ENCODE measurements around the gene TOM1. TPM values are rescaled to one million over a fixed set of nuclear protein-coding genes. Genes with fewer than 3 reads are reported as not detected.

The TOM1 gene
- polyA plus RNA-seq, 3 donors from 2014 or later: 24.5 to 31.2 (median 26.2) TPM

- Mint-ChIP-seq H3K27me3 (ENCODE audit: low read depth in 3 of 3) (peaks cover 0 to 3% (median 2%) of the 10 kb centered on the region in 3 donors), H3K4me3 (no peak overlapping the region), H3K27ac (peak overlapping the region in 1 of 6 donors; percentile 59), H3K36me3 (no peaks in the 10 kb centered on the region), H3K9me3 (no peaks in the 10 kb centered on the region), H3K4me1 (peaks cover 53 to 74% of the 10 kb centered on the region in 2 donors)
- no peak for DNase-seq
Observed at GRCh38 chr22:35311551-35311999, 11.9 kb downstream of the TOM1 start.

GRCh38 chr22:35312198-35313059, 12.7 kb downstream of the TOM1 start:
- H3K4me1 Mint-ChIP-seq: peaks cover 46 to 66% of the 10 kb centered on the region in 2 donors
- peak overlapping the region in 2 of 6 donors; percentile 59 to 60 for H3K27ac Mint-ChIP-seq
- peaks cover 0 to 3% (median 2%) of the 10 kb centered on the region in 3 donors for H3K27me3 Mint-ChIP-seq (ENCODE audit: low read depth in 3 of 3)
- no peaks in the 10 kb centered on the region for H3K36me3 Mint-ChIP-seq
- DNase-seq: no peak
- H3K9me3 Mint-ChIP-seq: no peaks in the 10 kb centered on the region
- H3K4me3 Mint-ChIP-seq: no peak overlapping the region

- no peaks in the 10 kb centered on the region for H3K36me3 Mint-ChIP-seq
- no peak for DNase-seq
- H3K4me3 Mint-ChIP-seq: no peak overlapping the region
- H3K4me1 Mint-ChIP-seq: peaks cover 36 to 55% of the 10 kb centered on the region in 2 donors
- H3K27ac Mint-ChIP-seq: peak overlapping the region in 1 of 6 donors; percentile 30
- peaks cover 0 to 3% (median 2%) of the 10 kb centered on the region in 3 donors for H3K27me3 Mint-ChIP-seq (ENCODE audit: low read depth in 3 of 3)
- H3K9me3 Mint-ChIP-seq: no peaks in the 10 kb centered on the region
Observed at GRCh38 chr22:35313311-35314121, 13.8 kb downstream of the TOM1 start.

GRCh38 chr22:35314161-35314942, 14.7 kb downstream of the TOM1 start:
- Mint-ChIP-seq H3K9me3 (no peaks in the 10 kb centered on the region), H3K4me3 (no peak overlapping the region), H3K27me3 (ENCODE audit: low read depth in 3 of 3) (peaks cover 0 to 3% (median 2%) of the 10 kb centered on the region in 3 donors), H3K36me3 (no peaks in the 10 kb centered on the region), H3K27ac (peak overlapping the region in 2 of 6 donors; percentile 7 to 30), H3K4me1 (peaks cover 31 to 46% of the 10 kb centered on the region in 2 donors)
- no peak for DNase-seq

GRCh38 chr22:35315141-35315854, 15.6 kb downstream of the TOM1 start:
- Mint-ChIP-seq H3K27me3 (ENCODE audit: low read depth in 3 of 3) (peaks cover 0 to 6% (median 2%) of the 10 kb centered on the region in 3 donors), H3K4me3 (no peak overlapping the region), H3K27ac (no peak overlapping the region), H3K9me3 (no peaks in the 10 kb centered on the region), H3K4me1 (peaks cover 26 to 37% of the 10 kb centered on the region in 2 donors), H3K36me3 (no peaks in the 10 kb centered on the region)
- no peak for DNase-seq

GRCh38 chr22:35315855-35316745, 16.4 kb downstream of the TOM1 start:
- Mint-ChIP-seq H3K36me3 (no peaks in the 10 kb centered on the region), H3K4me1 (peaks cover 19 to 29% of the 10 kb centered on the region in 2 donors), H3K4me3 (no peak overlapping the region), H3K9me3 (no peaks in the 10 kb centered on the region), H3K27me3 (ENCODE audit: low read depth in 3 of 3) (peaks cover 0 to 8% (median 2%) of the 10 kb centered on the region in 3 donors), H3K27ac (peak overlapping the region in 1 of 6 donors; percentile 19)
- DNase-seq: no peak

- Mint-ChIP-seq H3K4me1 (peaks cover 19 to 22% of the 10 kb centered on the region in 2 donors), H3K4me3 (no peak overlapping the region), H3K27me3 (ENCODE audit: low read depth in 3 of 3) (peaks cover 0 to 8% (median 2%) of the 10 kb centered on the region in 3 donors), H3K9me3 (no peaks in the 10 kb centered on the region), H3K36me3 (no peaks in the 10 kb centered on the region), H3K27ac (no peak overlapping the region)
- DNase-seq: no peak
Observed at GRCh38 chr22:35316751-35317150, 17.1 kb downstream of the TOM1 start.

GRCh38 chr22:35317680-35318290, 18.1 kb downstream of the TOM1 start:
- Mint-ChIP-seq H3K36me3 (peaks cover 0 to 3% (median 0%) of the 10 kb centered on the region in 3 donors), H3K4me3 (no peak overlapping the region), H3K27me3 (ENCODE audit: low read depth in 3 of 3) (peaks cover under 1 to 8% (median 2%) of the 10 kb centered on the region in 3 donors), H3K27ac (no peak overlapping the region), H3K9me3 (no peaks in the 10 kb centered on the region), H3K4me1 (peaks cover 15 to 18% of the 10 kb centered on the region in 2 donors)
- no peak for DNase-seq

- H3K4me3 Mint-ChIP-seq: no peak overlapping the region
- H3K27me3 Mint-ChIP-seq (ENCODE audit: low read depth in 3 of 3): peaks cover 0 to 8% (median 2%) of the 10 kb centered on the region in 3 donors
- H3K9me3 Mint-ChIP-seq: no peaks in the 10 kb centered on the region
- H3K4me1 Mint-ChIP-seq: peaks cover 10 to 12% of the 10 kb centered on the region in 2 donors
- peaks cover 0 to 11% (median 0%) of the 10 kb centered on the region in 3 donors for H3K36me3 Mint-ChIP-seq
- no peak overlapping the region for H3K27ac Mint-ChIP-seq
- DNase-seq: no peak
Observed at GRCh38 chr22:35318346-35319215, 18.9 kb downstream of the TOM1 start.

- no peaks in the 10 kb centered on the region for H3K9me3 Mint-ChIP-seq
- H3K4me3 Mint-ChIP-seq: no peak overlapping the region
- peaks cover 0 to 17% (median 0%) of the 10 kb centered on the region in 3 donors for H3K36me3 Mint-ChIP-seq
- H3K27me3 Mint-ChIP-seq (ENCODE audit: low read depth in 3 of 3): peaks cover 0 to 8% (median 2%) of the 10 kb centered on the region in 3 donors
- peaks cover 6 to 8% of the 10 kb centered on the region in 2 donors for H3K4me1 Mint-ChIP-seq
- no peak for DNase-seq
- H3K27ac Mint-ChIP-seq: no peak overlapping the region
Observed at GRCh38 chr22:35319244-35319985, 19.7 kb downstream of the TOM1 start.
